ENCODE results near the gene NRG3.

NRG3 gene

DNA sequence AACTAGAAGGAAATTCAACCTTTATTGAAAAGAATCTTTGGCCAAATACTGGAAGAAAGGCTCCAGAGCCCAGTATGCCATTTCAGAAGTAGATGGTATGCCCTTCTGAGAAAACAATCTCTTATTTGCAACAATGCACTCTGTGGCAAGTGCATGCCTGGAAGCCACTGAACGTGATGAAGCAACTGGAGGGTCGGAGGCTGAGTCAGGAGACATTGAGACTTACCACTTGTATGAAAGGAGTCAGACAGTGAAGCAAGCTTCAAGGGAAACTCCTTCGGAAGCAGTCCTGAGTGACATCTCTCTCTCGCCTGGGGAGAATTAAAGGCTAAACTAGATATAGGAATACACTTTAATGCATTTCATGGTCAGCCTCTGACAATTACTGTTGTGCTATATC lies 353.7 kb downstream of the NRG3 start:
- no peak for DNase-seq

DNA sequence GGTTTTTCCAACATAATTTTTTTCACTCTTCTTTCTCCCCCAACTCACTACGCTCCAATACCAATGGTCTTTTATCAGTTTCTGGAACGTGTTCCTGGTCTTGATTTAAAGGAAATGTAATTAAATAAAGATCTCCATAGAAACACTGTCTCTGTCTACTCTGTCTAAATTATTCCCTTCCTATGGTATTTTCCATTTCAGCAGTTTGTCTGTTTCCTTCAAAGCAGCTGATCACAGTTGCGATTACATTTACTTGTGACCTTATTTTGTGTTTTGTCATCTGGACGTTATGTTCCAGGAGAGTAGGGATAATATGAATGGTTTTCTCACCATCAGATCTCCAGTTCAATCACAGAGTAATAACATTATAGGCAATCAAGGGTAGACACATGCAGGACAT lies 359.2 kb downstream of the NRG3 start:
- DNase-seq, result no peak

DNA sequence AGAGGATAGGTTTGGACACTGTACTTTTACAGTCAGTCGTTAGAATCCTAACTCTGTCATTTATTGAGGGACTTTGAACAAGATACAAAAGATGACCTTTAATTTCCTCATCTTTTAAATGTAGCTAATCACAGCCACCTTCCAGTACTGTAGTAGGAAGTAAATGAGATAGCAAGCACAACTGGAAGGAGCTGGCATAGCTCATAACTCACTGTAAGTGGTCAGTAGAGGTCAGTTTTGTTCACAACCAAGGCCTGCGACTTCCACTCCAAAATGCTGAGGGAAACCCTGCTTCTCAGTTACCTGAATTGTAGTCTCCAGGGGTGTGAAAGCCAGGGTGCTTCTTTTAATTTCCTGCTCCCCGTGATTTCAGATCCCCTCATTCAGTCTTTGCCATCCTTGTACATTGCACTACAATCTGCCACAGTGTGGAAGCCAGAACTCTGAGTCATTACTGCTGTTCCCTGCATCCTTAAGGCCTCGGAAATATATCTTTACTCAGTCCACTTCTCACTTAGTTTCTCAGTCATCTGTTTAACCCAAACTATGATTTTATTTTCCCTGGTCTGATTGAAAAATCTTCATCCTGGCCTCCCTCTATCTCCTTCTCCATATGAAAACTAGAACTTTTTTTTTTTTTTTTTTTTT lies 361.2 kb downstream of the NRG3 start:
- no peak for DNase-seq

DNA sequence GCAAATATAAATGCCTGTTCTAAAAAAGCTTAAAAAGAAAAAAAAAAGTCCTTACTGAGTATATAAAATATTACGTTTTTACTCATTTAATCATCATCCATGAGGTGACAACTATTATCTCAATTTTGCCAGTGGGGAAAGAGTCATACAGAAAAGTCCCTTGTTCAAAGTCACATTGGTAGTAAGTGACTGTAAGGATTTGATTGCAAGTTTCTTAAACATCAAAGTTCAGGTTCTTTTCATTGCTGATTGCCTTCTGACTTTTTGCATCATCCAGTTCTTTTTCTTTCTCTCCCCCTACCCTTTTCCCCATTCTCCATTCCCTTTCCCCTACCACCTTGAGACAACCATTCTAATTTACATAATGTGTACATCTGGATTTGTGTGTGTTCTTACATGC lies 363.3 kb downstream of the NRG3 start:
- no peak for DNase-seq

DNA sequence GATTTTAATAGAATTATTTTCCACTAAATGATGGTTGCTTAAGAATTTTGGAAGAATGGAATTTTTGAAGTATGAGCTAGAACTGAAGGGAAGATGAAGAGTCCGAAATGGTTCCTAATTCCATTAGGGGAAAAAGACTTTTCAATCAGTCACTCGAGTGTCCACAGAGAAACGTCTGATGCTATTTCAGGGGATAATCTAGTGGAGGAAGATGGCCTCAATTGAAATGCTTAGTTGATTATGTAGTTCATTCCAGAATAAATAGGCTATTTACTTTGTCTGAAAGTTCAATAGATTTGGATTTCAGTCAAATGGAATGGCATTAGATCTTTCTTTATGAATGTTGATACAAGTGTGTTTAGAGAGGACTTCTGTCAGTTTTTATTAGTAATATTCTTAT lies 365.4 kb downstream of the NRG3 start:
- no peak for DNase-seq

DNA sequence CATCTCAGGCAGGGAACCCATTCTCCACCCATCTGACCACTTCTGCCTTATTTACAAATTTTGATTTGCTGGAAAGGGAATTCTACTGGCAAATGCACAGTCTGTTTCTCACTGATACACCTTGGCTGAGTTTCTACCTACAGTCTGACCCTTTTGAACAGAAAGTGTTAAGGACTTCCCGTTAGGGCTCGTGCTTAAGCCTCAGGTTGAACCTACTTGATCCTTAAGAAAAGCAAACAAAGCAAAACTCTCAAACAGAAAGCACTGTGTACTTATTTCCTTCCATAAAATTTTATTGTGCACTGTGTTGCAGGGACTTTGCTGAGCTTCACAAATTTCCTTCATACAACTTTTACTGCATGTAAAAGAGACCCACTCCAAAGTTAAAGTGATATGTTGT lies 367.8 kb downstream of the NRG3 start:
- DNase-seq, result no peak

DNA sequence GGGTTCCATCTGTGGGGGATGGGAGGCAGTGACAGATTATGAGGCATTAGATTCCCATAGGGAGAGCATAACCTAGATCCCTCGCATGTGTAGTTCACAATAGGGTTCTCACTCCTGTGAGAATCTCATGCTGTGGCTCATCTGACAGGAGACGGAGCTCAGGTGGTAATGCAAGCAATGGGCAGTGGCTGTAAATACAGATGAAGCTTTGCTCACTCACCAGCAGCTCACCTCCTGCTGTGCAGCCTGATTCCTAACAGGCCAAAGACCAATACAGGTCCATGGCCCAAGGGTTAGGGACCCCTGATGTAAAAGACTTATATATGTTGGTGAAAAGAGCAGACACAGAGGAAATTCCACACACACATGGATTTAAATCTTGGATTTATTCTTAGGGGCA lies 370.2 kb downstream of the NRG3 start:
- no peak for DNase-seq

DNA sequence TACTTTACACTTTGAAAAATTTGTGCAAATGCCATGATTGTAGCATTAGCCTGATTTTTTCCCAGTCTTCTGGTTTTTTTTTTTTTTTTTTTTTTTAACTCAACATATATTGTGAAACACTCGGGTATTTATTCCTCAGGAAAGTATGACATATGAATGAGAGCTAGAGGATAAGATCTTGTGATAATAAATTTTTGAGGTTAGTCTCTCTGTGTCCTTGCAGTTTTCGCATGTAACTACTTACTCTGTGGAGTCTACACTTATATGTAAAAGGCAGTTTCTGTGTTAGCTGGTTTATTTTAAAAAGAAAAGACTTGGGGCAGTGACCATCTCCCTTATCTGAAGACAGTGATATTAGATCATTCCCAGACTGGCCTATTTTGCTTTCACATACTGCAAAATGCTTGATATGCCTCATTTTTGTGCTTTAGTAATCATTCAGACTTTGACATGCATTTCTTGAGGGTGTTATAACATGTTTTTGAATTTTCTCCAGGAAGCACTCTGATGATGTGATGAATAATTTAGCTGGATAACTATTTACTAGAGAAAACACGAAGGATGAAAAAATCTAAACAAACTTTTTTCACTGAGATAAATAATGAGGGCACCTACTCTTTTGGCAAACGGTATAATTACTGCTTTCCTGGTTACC lies 371.0 kb downstream of the NRG3 start:
- DNase-seq, result no peak

DNA sequence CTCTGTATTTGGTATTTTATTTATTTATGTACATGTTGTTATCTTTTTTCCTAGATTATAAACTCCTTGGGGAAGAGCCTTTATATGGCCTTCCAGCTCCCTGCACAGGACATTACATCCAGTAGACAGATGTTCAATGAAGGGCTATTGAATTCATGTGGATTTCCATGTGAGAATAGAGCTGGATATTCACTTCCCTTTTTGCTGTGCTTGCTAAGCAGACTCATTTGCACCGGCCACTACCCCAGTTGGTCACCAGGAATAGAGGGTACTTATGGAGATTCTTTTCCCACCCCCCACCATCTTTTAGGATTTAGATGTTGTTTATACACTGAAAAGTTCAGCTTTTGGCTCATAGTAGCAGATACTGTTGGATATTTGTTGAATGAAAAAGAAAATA lies 374.1 kb downstream of the NRG3 start:
- no peak for DNase-seq

DNA sequence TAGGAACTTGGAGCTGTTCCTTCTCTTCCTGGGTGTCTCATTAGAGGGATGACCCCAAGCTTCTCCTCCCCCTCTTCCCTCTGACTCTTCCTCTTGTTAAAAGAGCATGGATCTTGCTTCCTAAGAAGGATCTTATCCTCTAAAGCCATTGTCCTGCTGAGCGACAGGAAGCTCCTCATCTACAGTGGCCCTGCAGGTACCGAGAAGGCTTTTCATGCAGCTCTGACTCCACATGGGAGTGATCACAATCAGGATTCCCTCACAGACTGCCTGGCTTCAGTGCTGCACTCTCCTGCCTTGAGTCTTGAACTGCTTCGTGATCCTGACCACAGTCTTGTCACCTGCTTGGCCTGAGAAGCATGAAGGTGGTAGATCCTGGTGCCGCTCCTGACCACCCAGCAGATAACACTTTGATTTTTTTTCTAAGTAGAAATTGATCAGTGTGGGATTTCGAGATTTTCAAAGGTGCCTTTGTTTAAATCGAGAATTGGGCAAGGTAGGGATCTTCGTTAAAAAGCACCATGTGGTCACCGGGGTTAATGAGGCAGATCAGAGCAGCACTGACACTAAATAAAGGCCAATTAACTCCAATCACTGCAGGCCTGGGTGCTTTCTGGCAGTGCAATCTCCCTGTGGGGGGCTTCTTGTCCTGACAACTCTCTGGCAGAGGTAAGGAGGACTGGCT lies 376.4 kb downstream of the NRG3 start:
- DNase-seq, result no peak

DNA sequence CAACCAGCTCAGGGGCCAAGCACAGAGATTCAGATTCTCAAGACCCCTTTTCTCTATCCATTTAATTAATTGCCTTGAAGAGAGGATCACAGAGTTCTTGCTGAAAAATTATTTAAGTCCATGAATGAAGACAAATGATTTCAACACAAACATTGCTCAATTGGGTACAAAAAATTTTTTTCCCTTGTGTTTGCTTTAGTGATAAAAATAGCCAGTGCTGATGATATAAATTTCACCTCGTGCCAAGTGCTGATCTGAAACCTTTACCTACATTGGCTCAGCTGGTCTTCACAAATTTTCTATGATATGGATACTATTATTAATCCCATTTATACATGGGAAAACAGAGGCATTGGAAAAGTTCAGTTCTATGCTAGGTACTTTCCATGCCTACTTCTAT lies 377.1 kb downstream of the NRG3 start:
- DNase-seq, result no peak

DNA sequence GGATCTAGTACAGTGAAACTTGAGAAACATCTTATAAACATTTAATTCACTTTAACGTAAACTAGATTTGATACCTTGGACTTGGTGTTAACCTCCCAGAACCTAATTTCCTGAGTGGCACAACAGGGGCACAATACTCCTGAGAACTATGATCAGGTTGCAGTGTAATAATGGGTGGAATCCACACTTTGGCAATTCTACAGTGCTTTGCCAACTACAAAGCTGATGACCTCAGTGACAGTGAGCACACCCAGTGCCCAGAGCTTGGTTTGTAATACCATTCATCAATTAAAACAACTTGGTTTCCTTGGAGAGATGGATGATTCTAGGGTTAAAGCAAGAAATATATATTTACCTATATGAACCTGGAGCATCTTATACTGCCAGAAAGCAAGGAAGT lies 379.2 kb downstream of the NRG3 start:
- DNase-seq, result no peak

DNA sequence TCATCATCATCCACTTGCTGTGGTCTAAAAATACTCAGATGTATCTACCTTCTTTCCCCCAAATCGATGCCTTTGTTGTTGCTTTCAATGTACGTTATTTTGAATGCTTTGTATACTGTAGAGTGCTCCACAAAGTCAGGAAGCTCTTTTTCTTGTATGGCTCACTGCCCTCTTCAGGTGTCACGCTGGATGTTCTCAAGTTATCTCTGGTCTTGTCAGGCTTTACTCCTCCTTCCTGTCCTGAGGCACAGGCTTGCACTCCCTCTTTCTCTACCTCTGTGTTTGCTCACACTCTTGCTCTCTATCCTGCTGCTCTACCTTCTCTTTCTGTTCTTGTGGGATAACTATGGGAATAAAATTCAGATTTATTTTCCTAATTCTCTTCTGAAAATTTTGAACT lies 381.3 kb downstream of the NRG3 start:
- no peak for DNase-seq

DNA sequence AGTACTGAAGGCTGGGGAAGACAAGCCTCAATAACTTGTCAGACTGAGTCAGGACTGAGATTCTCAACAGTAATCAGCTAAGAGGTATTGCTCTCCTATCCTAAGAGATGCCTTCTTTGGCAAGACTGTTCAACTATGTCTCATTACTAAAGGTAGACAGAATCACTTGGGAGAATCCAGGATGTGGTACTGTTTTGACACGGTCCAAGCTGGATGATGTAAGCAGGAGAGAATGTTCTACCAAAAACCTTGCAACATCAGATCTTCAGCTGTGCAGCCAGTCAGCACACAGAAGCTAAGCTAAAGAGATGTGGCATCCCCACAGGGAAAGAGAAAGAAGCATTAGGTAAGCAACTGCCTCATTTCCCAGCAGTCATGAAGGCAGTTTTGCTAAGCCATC lies 391.4 kb downstream of the NRG3 start:
- DNase-seq, result no peak

DNA sequence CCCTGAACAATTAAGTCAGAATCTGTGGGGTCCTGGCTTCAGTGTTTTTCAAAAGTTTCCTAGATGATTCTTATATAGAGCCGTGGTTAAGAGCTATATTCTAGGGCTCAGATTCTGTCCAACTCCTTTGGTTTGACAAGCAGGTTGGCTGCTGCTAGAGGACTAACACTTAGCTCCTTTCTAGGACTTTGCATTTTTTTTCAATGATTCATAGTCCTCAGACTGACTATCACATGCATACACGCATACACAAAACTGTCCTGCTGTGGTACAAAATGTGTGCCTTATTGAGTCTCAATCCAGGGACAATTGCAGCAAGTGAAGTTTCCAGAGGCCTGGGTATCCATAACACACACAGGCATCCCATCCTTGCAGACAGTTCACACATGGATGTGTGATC lies 392.0 kb downstream of the NRG3 start:
- no peak for DNase-seq

DNA sequence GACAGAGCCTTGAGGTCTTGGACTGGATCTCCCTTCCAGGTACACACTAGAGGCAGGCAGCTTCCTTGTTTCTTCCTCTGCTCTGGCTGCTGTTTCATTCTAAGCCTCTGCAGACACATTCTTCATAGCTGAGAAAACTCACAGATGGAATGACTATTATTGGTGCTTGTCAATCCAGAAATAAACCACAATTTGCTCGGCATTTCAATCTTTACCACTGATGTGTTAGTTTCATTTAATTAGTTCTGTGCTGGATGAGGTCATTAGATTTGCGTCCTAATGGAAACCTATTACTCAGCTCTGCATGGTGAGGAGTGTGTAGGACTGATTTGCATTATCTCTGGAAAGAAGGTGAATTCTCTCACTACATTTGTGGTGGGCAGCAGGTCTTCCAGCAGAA lies 392.5 kb downstream of the NRG3 start:
- no peak for DNase-seq

DNA sequence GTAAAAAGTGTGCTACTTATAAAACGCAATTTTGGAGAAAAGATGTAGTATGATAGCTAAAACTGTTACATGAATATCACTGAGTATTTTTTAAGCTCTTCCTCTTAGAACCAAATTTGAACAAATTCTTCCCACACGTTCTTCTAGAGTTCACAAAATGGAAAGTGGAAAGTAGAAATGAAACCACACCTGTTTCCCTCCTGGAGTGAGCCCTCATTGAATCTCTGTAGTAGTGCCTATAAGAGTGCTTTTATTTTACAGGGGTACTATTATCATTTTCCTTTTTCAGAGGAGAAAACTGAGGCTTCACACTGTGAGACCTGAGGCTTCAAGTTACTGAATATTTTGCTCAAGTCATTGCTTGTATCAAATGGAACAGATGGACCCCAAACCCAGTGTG lies 393.0 kb downstream of the NRG3 start:
- DNase-seq, result no peak

DNA sequence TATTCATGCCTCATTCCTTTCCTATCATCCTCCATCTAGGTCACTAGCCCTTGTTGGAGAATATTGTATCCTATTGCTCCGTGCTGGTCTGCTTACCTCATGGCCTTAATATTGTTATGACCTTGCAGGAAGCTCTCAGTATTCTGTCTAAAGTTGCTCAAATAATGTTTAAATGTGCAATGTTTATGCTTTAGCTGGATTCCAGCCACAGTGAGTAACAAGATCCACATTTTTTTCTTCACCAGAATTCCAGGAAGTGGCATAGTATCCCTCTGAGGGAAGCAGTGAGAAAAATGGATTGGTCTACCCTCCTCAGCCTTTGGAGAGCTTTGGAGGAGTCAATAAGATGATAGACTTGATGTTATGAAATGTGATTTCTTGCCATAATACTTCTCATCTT lies 402.6 kb downstream of the NRG3 start:
- no peak for DNase-seq

DNA sequence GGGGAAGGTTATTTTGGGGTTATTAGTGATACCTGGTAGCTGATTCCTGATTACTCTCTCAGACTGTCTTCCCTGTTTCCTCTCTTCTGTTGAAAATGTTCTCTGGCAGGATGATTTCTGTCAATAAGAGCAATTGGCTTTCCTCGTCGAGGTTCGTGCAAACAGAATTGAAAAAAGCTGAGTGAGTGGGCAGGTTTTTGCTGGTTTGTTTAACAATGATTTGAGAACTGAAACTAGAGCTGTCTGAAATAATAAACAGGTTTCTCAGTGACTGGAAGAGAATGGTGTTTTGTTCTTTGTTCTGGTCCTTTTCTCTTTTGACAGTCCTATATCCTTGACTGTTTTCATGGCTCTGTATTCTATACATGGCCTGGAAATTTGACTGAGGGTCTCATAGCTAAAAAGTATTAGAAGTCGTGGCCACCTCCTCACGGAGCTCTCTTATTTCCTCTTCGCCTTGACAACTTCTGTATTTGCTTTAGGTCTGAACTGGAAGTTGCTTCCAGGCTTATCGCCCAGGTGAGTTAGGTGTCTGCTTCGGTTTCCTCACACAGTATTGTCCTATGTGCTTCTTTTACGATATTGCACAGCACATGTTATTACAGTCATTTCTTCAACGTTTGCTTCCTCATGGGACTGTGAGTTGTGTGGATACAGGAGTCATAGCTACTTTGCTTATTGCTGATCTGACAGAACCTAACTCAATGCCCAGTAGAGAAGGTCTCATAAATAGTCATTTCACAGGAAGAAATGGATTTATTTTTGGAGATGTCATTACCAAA lies 403.6 kb downstream of the NRG3 start:
- no peak for DNase-seq

DNA sequence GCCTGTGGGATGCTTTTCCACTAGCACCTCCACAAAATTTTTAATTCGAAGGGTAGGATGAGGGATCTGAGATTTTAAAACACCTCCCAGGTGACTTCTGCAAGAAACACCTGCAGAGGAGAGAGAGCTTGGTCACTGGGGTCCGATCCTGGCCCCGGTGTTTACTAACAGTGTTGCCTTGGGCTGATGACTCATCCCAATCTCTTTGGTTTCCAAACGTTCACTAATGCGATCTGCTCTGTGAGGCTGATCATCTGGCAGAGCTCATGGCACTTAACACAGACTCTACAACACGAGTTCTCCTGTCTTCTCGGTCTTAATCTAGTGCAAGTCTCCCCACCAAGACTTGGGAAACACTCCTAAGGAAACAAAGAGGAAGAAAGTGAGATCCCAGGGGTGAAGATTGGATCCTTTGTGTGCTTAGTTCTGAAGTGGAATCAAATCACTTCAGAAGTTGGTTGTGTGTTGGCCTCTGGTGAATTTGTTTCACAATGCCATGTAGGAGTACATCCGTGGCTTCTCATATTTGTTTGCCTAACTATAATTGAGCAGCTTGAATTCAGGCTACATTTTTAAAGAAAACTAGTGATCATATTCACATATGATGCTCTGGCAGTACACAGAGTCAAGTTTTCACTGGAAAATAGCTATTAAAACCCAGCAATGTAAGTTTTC lies 407.9 kb downstream of the NRG3 start:
- DNase-seq, result no peak

DNA sequence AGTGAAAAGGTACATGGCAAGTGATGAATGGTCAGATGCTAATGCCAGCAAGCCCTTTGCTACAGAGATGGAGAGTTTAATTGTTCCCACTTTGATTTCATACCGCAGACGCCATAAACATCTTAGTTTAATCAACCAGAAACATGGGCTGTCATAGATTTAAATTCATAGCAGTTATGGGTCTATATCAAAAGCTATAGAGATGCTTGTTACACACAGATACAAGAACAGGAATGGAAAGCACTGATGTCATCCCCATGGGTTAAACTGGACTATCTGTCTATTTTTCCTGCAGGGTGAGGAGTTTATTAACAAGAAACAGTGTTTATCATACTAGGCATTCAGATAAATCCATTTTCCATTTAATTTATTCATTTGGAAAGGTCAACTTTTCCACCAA lies 409.2 kb downstream of the NRG3 start:
- no peak for DNase-seq

DNA sequence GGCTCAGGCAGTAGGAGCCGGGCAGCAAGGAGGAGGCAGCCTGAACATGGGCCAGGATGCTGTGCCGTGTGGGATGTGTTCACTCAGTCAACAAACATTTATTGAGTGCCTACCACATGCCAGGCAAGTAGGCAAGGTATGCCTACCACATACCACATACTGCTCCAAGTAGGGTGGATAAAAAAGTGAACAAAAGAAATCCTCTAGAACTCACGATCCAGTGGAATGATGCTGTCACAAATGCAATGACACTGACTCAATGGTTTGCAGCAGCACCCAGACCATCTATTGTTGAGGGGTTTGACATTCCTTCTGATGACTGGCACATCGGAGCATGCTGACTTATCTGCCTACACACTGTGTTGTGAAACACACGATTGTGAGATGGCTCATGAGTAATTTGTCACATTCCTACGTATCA lies 413.5 kb downstream of the NRG3 start:
- DNase-seq, result no peak

DNA sequence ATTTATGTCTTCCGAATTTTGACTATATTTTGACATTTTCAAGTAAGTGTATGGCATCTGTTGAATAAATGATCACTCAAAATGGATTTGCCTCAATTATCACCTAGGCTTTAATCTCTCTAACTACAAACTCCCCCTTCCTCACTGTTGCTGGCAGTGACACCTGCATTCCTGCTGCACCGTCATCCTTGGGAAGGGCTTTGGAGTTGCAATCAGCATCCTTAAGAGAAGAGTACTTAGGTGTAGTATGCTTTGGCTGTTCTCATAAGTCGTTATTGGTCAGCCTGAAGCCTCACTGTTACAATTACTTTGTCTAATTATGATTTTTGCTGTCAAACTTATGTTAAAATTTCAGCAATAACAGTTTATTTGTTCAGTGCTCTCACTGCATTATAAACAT lies 415.0 kb downstream of the NRG3 start:
- no peak for DNase-seq

Data from DMS 273 treated with DMSO at 0.1 percent for 48 hours (cell line).